Pancreas (tissue), 10 donors: ENCODE measurements around the gene GLI3. TPM values are rescaled to one million over a fixed set of nuclear protein-coding genes. Genes with fewer than 3 reads are reported as not detected.

Source experiments
- ATAC-seq, 4 donors: fragments of 200-7000 bp; cut with Tn5 transposase; one replicate each; pipeline versions ENCODE4 v1.8.0 to v1.9.1; 2020; ENCODE audit warnings: mild to moderate bottlenecking in 4 of 4, moderate library complexity in 4 of 4
- DNase-seq, 6 donors: peaks; one replicate each; pipeline ENCODE4 v3.0.0-alpha.2; 2020
- FAIRE-seq: peaks from 2 replicates; lab custom pipeline; 2012; peaks lifted over from hg19 to GRCh38; lab: Jason Lieb, UNC
- H3K27ac ChIP-seq, 4 donors: fragments of 200-600 bp; sonication (generic); 1 replicate in 3 of 4; 2 replicates in 1 of 4; pipeline versions ENCODE4 v1.5.0 to v1.8.0; 2020
- H3K27me3 ChIP-seq, 4 donors: fragments of 200-600 bp; one replicate each; pipeline ENCODE4 v1.8.0; 2021
- H3K36me3 ChIP-seq, 3 donors: fragments of 200-600 bp; sonication (generic) in 1 of 3; one replicate each; pipeline versions ENCODE4 v1.5.0 to v1.8.0; 2020 to 2021
- H3K4me1 ChIP-seq, 3 donors: fragments of 200-600 bp; one replicate each; pipeline ENCODE4 v1.8.0; 2021
- H3K4me3 ChIP-seq, 4 donors: fragments of 200-600 bp; sonication (generic) in 2 of 4; one replicate each; pipeline versions ENCODE4 v1.5.0 to v1.8.0; 2020 to 2021
- H3K9me3 ChIP-seq, 4 donors: fragments of 200-600 bp; one replicate each; pipeline ENCODE4 v1.8.0; 2021
- WGBS, 2 donors: extraction: QIAGEN DNeasy Blood & Tissue Kit; methylation state at CpG; one replicate each; pipeline ENCODE4 v1.1.7; 2013; 5-methylcytosine and 5-hydroxymethylcytosine counted together
- intact Hi-C, 3 donors: fragments of 100-400 bp; cut with DNase I; formaldehyde crosslinking; loops; one replicate each; pipeline versions ENCODE4 v1.11.1 to v1.14.2; 2022
- polyA plus RNA-seq, 2 donors: library from polyadenylated mRNA; stranded (reverse); fragments of 200-250 nt; gene quantifications; one replicate each; pipeline ENCODE4 v1.2.3, GENCODE V29; 2013
- total RNA-seq, 6 donors: library from RNA; stranded (reverse); fragmentation: NEBNext Ultra II Directional in 4 of 6; extraction: Animal tissue kit (Norgen Biotek cat#: 25700) in 4 of 6; gene quantifications; one replicate each; pipeline versions ENCODE4 v1.2.1 to v1.2.4, GENCODE V29; 2021 to 2023
- TF ChIP-seq, protein P1 (sequence below), 4 donors: fragments of 200-600 bp; sonication (generic) in 3 of 4; IDR thresholded peaks; one replicate each; pipeline versions ENCODE4 v1.5.0 to v1.8.0; 2021; ENCODE audit warnings: antibody characterized with exemption in 4 of 4
- donor health status: healthy with polysubstance abuse.
- donor health status: DM: no; HTN: no; CAD: no; lungs with moderate emphysema.
- donor health status: DM: no; HTN: no; CAD: no.
- donor health status: control.
- donor health status: control.
- donor health status: Bipolar disorder and iron deficiency.
- donor health status: DM: yes; HTN: yes; CAD: no.
- donor health status: DM: no; HTN: no; CAD: no.
- donor health status: DM: no; HTN: no; CAD: no.
- donor health status: DM: yes; HTN: yes; CAD: no.

Gene GLI3
- total and polyA plus RNA-seq, 8 donors: 0.38 to 6.2 (median 1.4) TPM

DNA sequence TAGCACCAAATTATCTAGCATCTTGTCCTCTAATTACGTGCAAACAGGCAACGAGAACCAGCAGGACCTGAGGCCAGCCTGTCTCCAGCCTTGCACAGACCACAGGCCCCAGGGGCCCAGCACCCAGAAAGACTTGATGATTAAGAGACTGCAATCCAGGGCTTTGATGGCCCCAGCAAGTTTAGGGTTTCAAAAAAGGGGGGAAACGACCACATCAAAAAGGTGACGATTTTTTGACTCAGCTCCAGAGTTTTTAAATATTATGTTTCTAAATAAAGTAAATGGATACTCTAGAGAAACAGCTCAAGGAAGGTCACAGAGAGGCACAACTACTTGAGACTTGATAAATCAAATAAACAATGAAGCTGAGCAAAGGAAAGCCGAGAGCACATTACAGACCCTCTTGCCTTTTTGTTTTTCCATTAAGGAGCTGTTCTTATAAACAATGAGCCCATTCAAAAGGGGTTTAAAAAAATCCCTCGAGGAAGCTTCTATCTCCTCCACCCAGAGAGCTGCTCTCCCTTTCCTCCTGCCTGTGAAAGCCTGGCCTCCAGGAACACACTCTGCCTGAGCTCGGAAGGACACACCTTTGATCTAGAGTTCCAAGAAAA is 44.1 kb downstream of the GLI3 start:
- FAIRE-seq: no peak
- no peak overlapping the region for H3K4me3 ChIP-seq
- DNase-seq: no peak
- TF ChIP-seq, protein P1, sequence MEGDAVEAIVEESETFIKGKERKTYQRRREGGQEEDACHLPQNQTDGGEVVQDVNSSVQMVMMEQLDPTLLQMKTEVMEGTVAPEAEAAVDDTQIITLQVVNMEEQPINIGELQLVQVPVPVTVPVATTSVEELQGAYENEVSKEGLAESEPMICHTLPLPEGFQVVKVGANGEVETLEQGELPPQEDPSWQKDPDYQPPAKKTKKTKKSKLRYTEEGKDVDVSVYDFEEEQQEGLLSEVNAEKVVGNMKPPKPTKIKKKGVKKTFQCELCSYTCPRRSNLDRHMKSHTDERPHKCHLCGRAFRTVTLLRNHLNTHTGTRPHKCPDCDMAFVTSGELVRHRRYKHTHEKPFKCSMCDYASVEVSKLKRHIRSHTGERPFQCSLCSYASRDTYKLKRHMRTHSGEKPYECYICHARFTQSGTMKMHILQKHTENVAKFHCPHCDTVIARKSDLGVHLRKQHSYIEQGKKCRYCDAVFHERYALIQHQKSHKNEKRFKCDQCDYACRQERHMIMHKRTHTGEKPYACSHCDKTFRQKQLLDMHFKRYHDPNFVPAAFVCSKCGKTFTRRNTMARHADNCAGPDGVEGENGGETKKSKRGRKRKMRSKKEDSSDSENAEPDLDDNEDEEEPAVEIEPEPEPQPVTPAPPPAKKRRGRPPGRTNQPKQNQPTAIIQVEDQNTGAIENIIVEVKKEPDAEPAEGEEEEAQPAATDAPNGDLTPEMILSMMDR (IDR thresholded peaks at IDR 0.05): no peak
- H3K9me3 ChIP-seq: no peaks in the 10 kb centered on the region
- intact Hi-C loops: no loop called here
- H3K27ac ChIP-seq: no peak overlapping the region
- WGBS, 2 donors: 42 to 45% methylated on average over 7 of the region's 7 CpGs
- no peaks in the 10 kb centered on the region for H3K4me1 ChIP-seq
- H3K36me3 ChIP-seq: no peaks in the 10 kb centered on the region
- no peaks in the 10 kb centered on the region for H3K27me3 ChIP-seq
- no peak for ATAC-seq

DNA sequence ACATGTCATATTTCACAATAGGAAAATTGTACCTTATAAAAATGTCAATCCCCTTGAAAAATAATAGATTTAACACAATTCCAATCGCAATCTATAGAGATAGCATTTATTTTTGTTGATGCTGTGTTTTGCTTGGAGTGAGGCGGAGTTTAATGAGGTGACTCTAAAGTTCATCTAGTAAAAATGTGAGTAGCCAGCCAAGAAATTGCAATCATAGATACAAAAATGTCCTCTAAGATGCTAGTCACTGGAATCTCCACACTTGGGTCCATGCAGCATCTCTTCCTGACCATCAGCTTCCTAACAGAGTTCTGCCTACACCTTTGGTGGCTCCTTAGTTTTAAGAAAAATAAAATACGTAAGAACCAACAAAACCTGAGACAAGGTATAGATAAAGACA is 44.9 kb downstream of the GLI3 start:
- Histone ChIP-seq H3K9me3 (no peaks in the 10 kb centered on the region), H3K4me3 (no peak overlapping the region), H3K36me3 (no peaks in the 10 kb centered on the region), H3K27me3 (no peaks in the 10 kb centered on the region), H3K27ac (no peak overlapping the region), H3K4me1 (no peaks in the 10 kb centered on the region)
- FAIRE-seq: no peak
- intact Hi-C loops: no loop called here
- whole genome bisulfite sequencing, 2 donors: 85 to 91% methylated on average over 3 of the region's 3 CpGs
- no peak for ATAC-seq
- TF ChIP-seq, protein P1 (IDR thresholded peaks at IDR 0.05): no peak
- no peak for DNase-seq

DNA sequence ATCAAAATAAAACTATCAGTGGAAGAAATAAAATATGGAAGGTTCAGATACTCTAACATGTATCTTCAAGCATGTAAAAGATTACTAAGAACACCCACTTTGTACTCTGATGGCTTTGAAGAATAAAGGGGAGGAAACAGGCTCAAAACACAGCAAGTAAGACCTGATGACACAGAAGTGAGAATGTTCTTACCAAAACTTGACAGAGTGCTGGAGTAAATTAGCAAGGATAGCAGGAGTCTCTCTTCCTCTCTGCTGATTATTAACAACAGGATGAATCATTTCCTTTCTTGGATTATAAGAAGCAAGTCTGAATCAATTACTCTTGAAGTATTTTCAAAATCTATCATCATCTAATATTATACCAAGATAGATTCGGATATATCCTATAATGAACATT is 47.5 kb downstream of the GLI3 start:
- H3K4me3 ChIP-seq: no peak overlapping the region
- TF ChIP-seq, protein P1 (IDR thresholded peaks at IDR 0.05): no peak
- no peak overlapping the region for H3K27ac ChIP-seq
- H3K4me1 ChIP-seq: no peaks in the 10 kb centered on the region
- no peaks in the 10 kb centered on the region for H3K9me3 ChIP-seq
- FAIRE-seq (no peak), ATAC-seq (no peak), DNase-seq (no peak)
- H3K36me3 ChIP-seq: no peaks in the 10 kb centered on the region
- H3K27me3 ChIP-seq: no peaks in the 10 kb centered on the region
- intact Hi-C loops: no loop called here
- 38 to 69% methylated on average over 1 of the region's 1 CpG for WGBS, 2 donors

DNA sequence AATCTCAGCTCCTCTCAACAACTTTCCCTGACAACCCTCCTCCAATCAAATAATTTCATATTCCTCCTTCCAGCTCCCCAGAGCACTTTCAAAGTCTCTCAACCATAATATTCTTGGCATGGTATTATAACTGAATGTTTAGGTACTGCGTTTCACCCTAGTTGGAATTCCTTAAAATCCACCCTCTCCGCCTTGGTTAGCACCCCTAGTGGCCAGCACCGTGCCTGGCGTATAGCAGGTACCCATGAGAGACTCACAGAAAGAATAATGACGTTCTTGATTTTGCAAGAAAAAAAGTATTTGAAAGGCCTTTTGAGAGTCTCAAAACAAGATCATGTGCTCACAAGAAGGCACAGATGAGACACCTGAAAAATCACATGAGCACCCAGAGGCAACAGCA is 50.9 kb downstream of the GLI3 start:
- Histone ChIP-seq H3K9me3 (no peaks in the 10 kb centered on the region), H3K36me3 (no peaks in the 10 kb centered on the region), H3K4me1 (no peaks in the 10 kb centered on the region), H3K27me3 (no peaks in the 10 kb centered on the region), H3K27ac (no peak overlapping the region), H3K4me3 (no peak overlapping the region)
- ATAC-seq: no peak
- DNase-seq: no peak
- intact Hi-C loops: no loop called here
- TF ChIP-seq, protein P1 (IDR thresholded peaks at IDR 0.05): peak in 2 of 4 donors; percentile 16 to 25
- FAIRE-seq: no peak
- 34 to 46% methylated on average over 5 of the region's 5 CpGs for WGBS, 2 donors

DNA sequence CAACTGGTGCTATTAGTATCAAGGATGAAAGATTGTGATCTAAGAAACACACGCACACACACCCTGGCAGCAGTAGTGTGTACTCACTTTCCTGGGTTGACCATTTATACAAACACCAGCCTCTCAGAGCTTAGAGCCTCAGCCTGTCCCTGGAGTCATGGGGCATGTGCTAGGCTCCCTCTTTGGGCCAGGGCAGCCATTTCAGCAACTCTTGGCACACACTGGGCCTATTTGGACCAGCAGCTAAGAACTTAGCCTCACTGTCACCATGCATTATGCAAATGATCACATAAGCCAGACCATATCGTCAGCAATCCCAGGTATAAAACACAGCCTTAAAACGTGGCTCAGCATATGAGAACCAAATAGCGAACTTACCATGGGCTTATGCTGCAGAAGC is 51.3 kb downstream of the GLI3 start:
- DNase-seq (no peak), ATAC-seq (no peak), FAIRE-seq (no peak)
- intact Hi-C loops: no loop called here
- no peaks in the 10 kb centered on the region for H3K9me3 ChIP-seq
- H3K27ac ChIP-seq: no peak overlapping the region
- no peaks in the 10 kb centered on the region for H3K36me3 ChIP-seq
- TF ChIP-seq, protein P1 (IDR thresholded peaks at IDR 0.05): no peak
- 64 to 78% methylated on average over 4 of the region's 4 CpGs for WGBS, 2 donors
- H3K4me1 ChIP-seq: no peaks in the 10 kb centered on the region
- H3K4me3 ChIP-seq: no peak overlapping the region
- no peaks in the 10 kb centered on the region for H3K27me3 ChIP-seq
